Activated T-cell treated with anti-CD3 and anti-CD28 coated beads, Interleukin-2, amount 50 U/mL, for 1 hour (primary cell): ENCODE results near the gene HOXD10.

Source experiments
- DNase-seq: peaks from one replicate; pipeline ENCODE4 v3.0.0-alpha.2; 2020

HOXD10 gene

DNA sequence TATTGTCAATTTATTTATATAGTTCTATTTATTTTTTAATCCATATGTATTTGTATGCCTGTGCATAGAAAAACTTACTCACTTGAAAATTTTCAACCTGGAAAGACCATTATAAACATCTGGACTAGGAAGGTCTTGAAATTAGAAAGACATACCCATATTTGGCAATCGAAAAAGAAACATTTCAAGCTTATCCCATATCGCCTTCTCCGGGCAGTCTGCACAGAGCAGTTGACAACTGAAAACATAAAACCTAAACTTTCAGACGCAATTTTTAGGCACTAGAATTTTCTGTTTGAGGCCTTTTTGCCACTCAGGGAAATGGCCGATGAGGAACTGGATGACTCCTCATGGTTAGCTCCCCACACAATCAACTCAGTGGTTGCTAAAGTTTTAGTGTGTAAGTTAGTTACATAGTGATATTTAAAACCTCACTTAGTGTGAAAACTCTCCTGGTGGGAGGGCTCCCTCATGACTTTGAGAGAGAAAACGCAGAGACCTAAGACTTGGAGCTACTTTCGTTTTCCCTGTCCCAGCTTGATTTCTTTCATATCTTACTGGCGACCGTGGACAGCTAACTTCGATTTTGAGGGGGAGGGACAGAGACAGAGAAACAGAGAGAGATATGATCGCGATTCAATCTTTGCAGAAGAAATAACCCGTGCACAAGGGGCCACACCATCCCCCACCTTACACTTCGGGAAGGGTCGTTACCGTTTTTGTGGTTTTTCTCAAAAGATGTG is 20.2 kb upstream of the HOXD10 start:
- no peak for DNase-seq

- DNase-seq: peak; percentile 65
Measured at GRCh38 chr2:176096986-176097819, 19.4 kb upstream of the HOXD10 start.

DNA sequence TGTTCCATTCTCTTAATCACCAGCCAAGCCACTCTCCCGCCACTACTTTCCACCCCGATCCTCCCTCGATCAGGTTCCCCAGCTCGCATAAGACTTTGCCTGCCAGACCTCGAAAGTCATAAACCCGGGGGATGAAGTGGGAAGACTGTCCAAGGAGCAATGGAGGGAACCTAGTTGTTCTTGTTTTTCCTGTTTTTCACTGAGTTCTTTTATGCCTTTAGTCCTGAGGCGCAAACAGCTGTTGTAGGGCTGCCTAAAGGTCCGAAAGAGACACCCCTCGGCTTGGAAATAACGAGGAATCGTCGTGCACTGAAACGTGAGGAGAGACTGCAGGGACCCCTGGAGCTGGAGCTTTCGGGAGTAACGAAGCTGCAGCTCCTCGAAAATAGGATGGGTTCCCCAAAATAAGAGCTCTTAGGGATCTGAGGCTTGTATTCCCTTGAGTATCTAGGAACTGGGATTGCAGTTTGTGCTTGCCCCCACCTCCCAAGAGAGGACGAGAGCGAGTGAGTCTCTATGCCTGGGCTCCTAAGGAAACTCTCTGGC is 18.7 kb upstream of the HOXD10 start:
- no peak for DNase-seq

DNA sequence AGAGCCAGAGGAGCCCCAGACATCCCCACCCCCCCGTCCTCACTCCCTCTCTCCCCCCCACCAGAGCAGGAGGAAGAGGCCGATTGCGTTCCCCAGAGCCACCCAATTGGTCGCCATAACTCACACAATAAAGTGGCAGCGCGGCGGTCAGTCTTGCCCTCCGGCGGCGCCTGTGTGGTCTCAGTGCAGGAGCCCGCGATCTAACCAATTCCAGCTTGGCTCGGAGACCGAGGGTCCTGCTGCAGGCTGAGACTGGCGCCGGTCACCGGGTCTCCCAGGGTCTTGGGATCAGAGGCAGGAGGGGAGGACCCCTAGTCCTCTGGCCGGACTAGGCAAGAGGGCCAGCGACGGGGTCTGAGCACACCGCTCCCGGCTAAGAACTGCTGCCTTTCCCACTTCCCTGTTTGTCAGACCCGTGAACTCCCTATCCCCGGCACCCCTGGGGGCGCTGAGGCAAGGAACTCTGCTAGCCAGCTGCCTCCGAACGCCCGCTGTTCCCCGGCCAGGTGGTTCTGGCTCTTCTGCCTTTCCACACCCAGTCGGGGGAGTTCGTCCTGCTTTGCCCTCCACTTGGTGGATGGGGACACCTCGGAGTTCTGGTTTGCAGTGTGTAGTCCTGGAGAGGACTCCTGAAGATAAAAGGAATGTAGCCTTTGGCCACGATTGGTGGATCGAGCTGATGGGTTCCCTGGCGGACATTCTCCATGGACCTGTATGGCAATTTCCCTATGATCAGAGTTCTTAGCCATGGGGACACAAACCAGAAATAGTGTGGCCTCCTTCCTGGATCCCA is 18.0 kb upstream of the HOXD10 start:
- no peak for DNase-seq

DNA sequence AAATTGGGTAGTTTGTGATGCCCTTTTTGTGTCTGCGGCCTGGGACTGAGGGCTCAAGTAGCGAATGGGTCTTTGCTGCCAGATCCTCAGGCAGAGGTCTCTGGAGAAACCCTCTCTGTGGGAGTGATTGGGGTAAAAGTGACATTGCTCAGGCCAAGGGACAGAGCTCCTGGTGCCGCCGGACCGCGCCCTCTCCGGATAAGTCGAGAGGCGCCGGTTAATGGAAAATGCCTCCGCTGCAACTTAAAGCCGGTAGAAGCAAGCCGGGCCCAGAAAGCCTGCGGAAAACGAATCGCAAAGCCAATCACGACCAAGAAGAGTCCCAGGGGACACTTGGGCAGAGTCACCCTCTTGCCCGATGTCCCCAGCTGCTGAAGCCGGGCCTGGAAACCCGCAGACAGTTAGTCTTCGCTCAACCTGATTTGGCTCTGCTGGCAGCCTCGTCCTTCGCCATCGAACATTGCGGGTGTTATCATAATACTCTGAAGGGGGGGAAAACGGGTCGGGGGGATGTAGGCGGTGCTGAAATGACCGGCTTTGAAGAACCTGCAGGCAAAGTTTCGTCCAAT is 17.3 kb upstream of the HOXD10 start:
- DNase-seq: no peak

DNA sequence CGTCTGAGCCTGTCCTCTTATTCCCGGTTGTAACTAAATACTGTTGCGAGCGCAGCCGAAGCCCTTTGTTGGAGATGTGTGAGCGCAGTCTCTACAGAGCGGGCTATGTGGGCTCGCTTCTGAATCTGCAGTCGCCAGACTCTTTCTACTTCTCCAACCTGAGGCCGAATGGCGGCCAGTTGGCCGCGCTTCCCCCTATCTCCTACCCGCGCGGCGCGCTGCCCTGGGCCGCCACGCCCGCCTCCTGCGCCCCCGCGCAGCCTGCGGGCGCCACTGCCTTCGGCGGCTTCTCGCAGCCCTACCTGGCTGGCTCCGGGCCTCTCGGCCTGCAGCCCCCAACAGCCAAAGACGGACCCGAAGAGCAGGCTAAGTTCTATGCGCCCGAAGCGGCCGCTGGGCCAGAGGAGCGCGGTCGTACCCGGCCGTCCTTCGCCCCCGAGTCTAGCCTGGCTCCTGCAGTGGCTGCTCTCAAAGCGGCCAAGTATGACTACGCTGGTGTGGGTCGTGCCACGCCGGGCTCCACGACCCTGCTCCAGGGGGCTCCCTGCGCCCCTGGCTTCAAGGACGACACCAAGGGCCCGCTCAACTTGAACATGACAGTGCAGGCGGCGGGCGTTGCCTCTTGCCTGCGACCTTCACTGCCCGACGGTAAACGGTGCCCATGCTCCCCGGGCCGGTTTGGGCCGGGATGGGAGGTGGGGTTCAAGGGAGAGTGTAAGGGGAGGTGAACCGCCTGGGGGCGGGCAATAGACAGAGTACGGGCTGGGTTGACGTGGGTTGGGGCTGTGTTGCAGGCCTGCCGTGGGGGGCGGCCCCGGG is 16.6 kb upstream of the HOXD10 start, which contains the start of gene HOXD12:
TSS of gene HOXD12 (plus strand) at position 68 of the 819 bp plus-strand sequence. CDS start at position 75, 7 bp downstream.
- peak; percentile 18 for DNase-seq

GRCh38 chr2:176100547-176101140 is 15.9 kb upstream of the HOXD10 start:
- DNase-seq: no peak

DNA sequence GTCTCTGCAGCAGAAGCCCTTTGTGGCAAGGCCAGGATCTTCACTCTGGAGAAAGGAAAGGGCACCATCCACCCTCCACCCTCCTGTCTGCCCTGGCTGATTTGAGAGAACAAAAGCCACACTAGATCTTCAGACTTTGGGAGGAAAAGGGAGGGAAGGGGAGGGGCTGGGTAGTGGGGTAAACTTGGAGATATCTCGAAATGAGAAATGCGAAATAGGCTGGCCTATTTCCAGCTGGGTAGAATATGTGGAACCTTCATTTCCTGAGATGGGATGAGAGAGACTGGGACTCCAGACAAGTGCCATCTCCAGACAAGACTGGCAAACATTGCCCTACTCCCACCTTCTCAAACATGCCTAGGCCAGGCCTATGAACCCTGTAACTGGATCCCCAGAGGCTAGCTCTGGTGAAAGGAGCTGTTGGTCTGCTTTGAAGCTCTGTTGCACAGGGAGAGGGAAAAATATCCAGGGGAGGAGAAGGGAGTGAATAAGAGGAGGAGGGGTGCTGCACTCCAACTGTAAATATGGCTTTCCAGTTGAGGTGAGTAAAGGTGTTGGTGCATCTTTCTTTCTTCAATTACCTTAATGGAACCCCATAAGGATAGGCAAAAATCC is 15.3 kb upstream of the HOXD10 start:
- DNase-seq: no peak

DNA sequence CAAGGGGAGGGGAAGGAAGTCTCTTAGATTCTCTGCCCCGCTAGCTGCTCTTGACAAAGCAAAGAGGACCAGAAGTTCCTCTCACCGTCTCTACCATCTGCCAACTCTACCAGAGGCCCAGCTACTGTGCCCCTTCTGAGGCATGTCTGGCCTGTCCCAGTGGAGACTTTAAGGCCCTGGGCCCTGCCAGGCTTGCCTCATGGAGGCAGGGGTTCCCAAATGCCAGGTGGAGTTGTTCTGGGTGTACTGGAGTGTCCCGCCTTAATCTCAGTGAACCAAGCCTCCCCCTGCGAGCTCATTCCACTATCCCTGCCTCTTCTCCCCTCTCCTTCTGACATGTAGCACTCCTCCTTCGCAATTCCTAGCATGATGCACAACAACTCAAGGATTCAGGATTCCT is 14.7 kb upstream of the HOXD10 start:
- no peak for DNase-seq

- no peak for DNase-seq
Measured at GRCh38 chr2:176102309-176102866, 14.2 kb upstream of the HOXD10 start.

DNA sequence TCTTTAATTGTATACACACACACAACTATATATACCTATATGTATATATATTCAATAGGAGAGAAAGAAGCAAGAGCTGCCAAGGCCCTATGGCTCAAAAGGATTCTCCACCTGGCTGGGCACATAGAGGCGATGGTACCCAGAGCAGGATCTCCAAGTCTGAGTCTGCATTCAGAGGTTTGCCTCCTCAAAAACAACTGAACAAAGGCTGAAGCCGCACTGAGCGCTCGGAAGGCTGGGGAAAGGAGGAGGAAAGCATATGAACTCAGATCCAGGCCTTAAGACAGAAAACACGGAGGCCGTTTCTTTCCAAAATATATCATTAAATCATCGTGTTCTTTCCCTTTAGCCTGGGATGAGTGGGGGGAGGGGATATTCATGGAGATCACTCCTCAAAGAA is 13.4 kb upstream of the HOXD10 start:
- no peak for DNase-seq

DNA sequence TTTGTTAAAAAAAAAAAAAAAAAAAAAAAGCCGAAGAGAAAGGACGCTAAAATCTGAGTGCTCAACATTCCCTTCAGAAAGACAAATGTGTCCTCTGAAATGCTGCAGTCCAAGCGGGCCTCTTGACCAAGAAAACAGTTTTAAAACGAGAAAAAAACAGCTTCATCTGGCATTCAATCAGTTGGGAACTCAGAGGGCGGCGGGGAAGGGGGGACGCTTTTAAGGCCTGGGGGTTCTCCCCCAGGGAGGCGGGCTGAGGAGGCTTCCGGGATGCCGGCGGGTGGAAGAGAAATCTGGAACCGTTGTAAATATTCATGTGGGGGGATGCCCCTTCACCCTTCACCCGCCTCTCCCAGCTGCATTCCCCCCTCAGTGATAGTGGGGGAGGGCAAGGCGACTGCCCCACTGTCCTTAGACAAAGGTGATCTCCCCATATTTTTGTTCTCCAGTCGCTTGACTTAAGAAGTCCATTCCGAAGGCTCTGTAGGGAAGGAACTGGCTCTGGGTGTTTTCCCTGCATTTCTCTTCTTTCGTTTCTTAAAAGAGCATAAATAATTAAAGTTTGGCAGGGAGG is 12.7 kb upstream of the HOXD10 start:
- no peak for DNase-seq

DNA sequence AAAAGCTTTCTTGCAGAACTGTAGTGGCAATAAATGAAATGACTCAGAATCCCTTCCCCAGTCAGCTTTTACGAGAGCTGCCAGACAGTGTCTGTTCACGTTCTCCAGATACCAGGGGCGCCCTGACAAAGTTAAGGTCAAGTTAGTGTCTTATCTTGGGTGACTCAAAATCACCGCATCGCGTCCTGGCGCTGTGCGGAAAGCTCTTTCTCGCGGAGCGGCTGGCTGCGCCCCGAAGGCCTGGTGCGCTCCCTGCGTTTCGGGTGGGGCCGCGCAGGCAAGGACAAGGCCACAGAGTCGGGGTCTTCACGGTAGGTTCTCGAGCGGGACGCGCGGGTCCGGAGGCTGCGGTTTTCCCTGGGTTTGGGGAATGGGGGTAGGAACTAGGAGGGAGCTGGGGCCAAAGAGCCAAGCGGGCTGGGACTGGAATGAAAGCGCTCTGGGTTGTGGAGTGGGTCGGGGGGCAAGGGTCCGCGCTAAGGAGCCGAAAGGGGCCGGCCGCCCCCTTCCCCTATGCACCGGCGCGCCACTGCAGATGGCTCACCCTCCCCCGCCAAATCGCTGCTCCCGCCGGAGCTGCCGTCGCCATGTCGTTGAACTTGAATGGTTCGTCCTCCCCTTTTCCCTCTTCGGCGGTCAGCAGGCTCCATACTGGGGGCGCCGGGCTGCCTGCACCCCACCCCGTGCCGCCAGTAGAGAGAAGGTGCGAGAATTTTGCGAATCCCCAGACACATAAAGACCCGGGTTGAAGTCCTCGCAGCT is 12.1 kb upstream of the HOXD10 start:
- DNase-seq: no peak

DNA sequence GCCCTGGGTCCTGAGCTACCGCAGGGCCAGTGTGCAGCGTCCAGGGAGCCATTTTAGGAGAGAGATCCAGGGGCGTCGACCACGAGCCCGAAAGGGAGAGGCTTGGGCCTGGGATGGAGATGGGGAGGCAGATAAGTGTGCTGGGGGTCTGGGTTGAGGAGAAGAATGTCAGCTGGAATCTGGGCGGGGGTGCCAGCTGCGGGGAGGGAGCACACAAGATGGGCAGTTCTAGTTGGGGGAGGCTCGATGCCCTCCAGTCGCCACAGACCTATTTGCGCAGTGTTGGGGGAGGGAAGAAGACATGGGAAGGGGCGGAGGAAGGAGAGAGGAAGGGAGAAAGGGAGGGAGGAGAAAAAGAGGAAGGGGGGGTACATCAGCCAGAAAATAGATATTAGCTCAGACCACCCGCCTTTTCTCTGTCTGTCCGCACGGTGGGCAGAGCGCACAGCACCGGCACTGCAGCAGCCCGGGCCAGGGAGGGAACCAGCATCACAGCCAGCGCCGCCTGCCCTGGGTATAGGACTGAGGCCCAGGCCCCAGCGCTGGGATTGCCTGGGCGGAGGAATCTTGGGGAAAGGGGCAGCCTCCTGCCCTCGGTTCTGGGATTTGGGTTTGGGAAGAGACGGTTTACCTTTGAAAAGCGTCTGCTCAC is 11.4 kb upstream of the HOXD10 start:
- no peak for DNase-seq

DNA sequence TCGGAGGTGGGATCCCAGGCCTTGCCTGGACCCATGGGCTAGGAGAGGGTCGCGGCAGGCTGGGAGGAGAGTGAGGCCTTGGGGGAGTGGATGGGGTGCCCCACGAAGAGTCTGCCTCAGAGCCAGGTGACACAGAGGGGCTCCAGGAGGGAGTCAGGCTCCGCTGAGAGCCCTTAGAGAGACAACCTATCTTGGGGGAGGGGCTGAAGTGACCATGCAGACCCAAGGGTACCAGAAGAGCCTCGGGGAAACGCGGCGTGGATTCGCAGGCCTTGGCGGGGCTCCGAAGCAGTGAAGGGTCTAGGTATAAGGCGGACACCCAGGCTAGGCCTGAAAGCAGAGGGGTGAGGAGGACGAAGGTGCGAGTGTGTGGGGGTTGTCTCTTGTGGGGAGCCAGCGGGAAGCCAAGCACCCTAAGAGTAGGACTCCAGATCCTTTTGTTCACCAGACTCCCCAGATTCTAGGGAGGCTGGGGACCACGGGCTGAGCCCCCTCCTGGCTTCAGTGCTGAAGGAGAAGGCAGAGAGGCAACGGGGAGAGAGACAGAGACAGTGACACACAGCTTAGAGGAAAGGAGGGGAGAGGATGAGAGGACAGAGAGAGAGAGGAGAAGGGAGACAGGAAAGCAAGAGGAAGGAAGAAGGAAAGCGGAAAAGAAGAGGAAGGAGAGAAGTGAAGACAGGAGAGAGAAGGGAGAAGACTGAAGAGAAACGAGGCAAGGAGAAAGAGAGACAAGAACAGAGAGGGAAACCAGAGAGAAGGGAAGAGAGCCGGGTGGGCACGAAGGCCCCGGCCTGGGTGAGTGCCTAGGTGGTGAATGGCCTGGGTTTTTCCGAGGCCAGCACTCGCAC is 10.6 kb upstream of the HOXD10 start:
- DNase-seq: peak; percentile 17

- DNase-seq: peak; percentile 28
Measured at GRCh38 chr2:176106581-176107539, 9.7 kb upstream of the HOXD10 start, which contains the start of gene HOXD11. HOXD11 (plus strand) TSS chr2:176107280; CDS start chr2:176107356, 76 bp downstream.
